H1 (cell line): ENCODE measurements around the gene POLR2L. TPM values are rescaled to one million over a fixed set of nuclear protein-coding genes. Genes with fewer than 3 reads are reported as not detected.

Experiments
- CTCF ChIA-PET: fragments of 300-600 bp; sonication (Branson Sonifier 250); formaldehyde crosslinking; loops from one replicate; lab custom pipeline; 2021; ENCODE audit not compliant: partially characterized antibody; lab: Charles Lee
- POLR2A ChIA-PET: fragments of 300-600 bp; sonication (Branson Sonifier 250); formaldehyde crosslinking; loops from one replicate; lab custom pipeline; 2021; ENCODE audit warnings: inconsistent platforms; ENCODE audit not compliant: partially characterized antibody; lab: Charles Lee
- DNase-seq, 2 experiments: peaks; one replicate each; pipeline versions ENCODE4 v3.0.0 to v3.0.0-alpha.2; 2010 to 2022; ENCODE audit warnings: low spot score in 2 of 2, low read depth in 1 of 2, mixed read lengths in 1 of 2
- FAIRE-seq: peaks from 2 replicates; lab custom pipeline; 2011; peaks lifted over from hg19 to GRCh38; lab: Jason Lieb, UNC
- H2AFZ ChIP-seq: 2 replicates; pipeline ENCODE4 v1.8.1; 2012; ENCODE audit warnings: low read length, inconsistent platforms
- H2AK5ac ChIP-seq: 2 replicates; pipeline ENCODE4 v1.6.1; 2013; ENCODE audit warnings: low read depth, low read length
- H2BK120ac ChIP-seq: replicated peaks from 2 replicates; pipeline ENCODE3; 2013; ENCODE audit warnings: low read depth, low read length, inconsistent platforms
- H2BK12ac ChIP-seq: 2 replicates; pipeline ENCODE4 v1.6.1; 2013; ENCODE audit warnings: low read depth, low read length
- H2BK15ac ChIP-seq: 2 replicates; pipeline ENCODE4 v1.6.1; 2013; ENCODE audit warnings: low read length
- H2BK20ac ChIP-seq: 2 replicates; pipeline ENCODE4 v1.6.1; 2013; ENCODE audit warnings: low read length
- H2BK5ac ChIP-seq: 2 replicates; pipeline ENCODE4 v1.6.1; 2013; ENCODE audit warnings: low read depth, low read length
- H3K14ac ChIP-seq: 2 replicates; pipeline ENCODE4 v1.6.1; 2013; ENCODE audit warnings: inconsistent platforms; ENCODE audit not compliant: insufficient read length
- H3K18ac ChIP-seq: 2 replicates; pipeline ENCODE4 v1.6.1; 2013; ENCODE audit warnings: low read length; ENCODE audit errors: extremely low read depth
- H3K23ac ChIP-seq: 2 replicates; pipeline ENCODE4 v1.6.1; 2013; ENCODE audit warnings: inconsistent platforms; ENCODE audit not compliant: insufficient read length
- H3K23me2 ChIP-seq: 2 replicates; pipeline ENCODE4 v1.6.1; 2013; ENCODE audit warnings: low read depth, low read length
- H3K27ac ChIP-seq: 2 replicates; pipeline ENCODE4 v1.6.1; 2011; ENCODE audit warnings: low read depth, low read length, inconsistent platforms
- H3K27me3 ChIP-seq, 4 experiments: replicated peaks in 1 of 4; 1 replicate in 1 of 4; 2 replicates in 3 of 4; pipeline versions ENCODE4 v1.6.1 to v1.8.1; 2011 to 2013; ENCODE audit warnings: low read length in 3 of 4, mild to moderate bottlenecking in 3 of 4, inconsistent platforms in 2 of 4, mixed read lengths in 2 of 4, moderate library complexity in 1 of 4; ENCODE audit not compliant: control insufficient read depth in 3 of 4, insufficient read depth in 3 of 4; ENCODE audit errors: extremely low read depth in 1 of 4
- H3K36me3 ChIP-seq, 4 experiments: 2 replicates each; pipeline versions ENCODE4 v1.6.1 to v1.8.1; 2011 to 2013; ENCODE audit warnings: mild to moderate bottlenecking in 4 of 4, low read length in 3 of 4, moderate library complexity in 2 of 4, control low read depth in 1 of 4, inconsistent platforms in 1 of 4; ENCODE audit not compliant: insufficient read depth in 4 of 4, control insufficient read depth in 2 of 4
- H3K4ac ChIP-seq: replicated peaks from 2 replicates; pipeline ENCODE3; 2013; ENCODE audit warnings: low read length, low read depth, mixed read lengths, inconsistent platforms; ENCODE audit not compliant: insufficient read length
- H3K4me1 ChIP-seq, 4 experiments: replicated peaks in 1 of 4; 1 replicate in 1 of 4; 2 replicates in 3 of 4; pipeline versions ENCODE4 v1.6.1 to v1.8.1; 2011 to 2013; ENCODE audit warnings: low read length in 3 of 4, inconsistent platforms in 2 of 4, mixed read lengths in 1 of 4; ENCODE audit not compliant: insufficient read depth in 4 of 4, control insufficient read depth in 3 of 4
- H3K4me2 ChIP-seq, 2 experiments: 2 replicates each; pipeline versions ENCODE4 v1.6.1 to v1.8.1; 2011 to 2013; ENCODE audit warnings: low read depth in 2 of 2, low read length in 2 of 2, control low read depth in 1 of 2, inconsistent platforms in 1 of 2, mild to moderate bottlenecking in 1 of 2; ENCODE audit not compliant: insufficient read depth in 1 of 2
- H3K4me3 ChIP-seq, 4 experiments: fragments of 200-600, 300-600 bp in 1 of 4; sonication (generic), shearing (Covaris generic), sonication (Bioruptor Twin) in 1 of 4; 2 replicates each; pipeline versions ENCODE4 v1.5.1 to v1.8.1; 2011 to 2016; ENCODE audit warnings: low read length in 4 of 4, low read depth in 3 of 4, control low read depth in 2 of 4, inconsistent platforms in 2 of 4, mild to moderate bottlenecking in 2 of 4, mixed read lengths in 1 of 4, moderate library complexity in 1 of 4; ENCODE audit not compliant: insufficient read depth in 2 of 4; ENCODE audit errors: extremely low read depth in 1 of 4
- H3K56ac ChIP-seq: replicated peaks from 2 replicates; pipeline ENCODE3; 2013; ENCODE audit warnings: low read depth, mild to moderate bottlenecking, mixed read lengths, low read length, inconsistent platforms; ENCODE audit not compliant: insufficient read length
- H3K79me1 ChIP-seq: 2 replicates; pipeline ENCODE4 v1.6.1; 2013; ENCODE audit warnings: low read depth, low read length, control low read depth
- H3K79me2 ChIP-seq, 2 experiments: 2 replicates each; pipeline versions ENCODE4 v1.6.1 to v1.8.1; 2012 to 2013; ENCODE audit warnings: low read length in 2 of 2, mild to moderate bottlenecking in 2 of 2, inconsistent platforms in 1 of 2; ENCODE audit not compliant: insufficient read depth in 2 of 2, control insufficient read depth in 1 of 2
- H3K9ac ChIP-seq, 4 experiments: replicated peaks in 1 of 4; 1 replicate in 1 of 4; 2 replicates in 3 of 4; pipeline versions ENCODE4 v1.6.1 to v1.8.1; 2011 to 2013; ENCODE audit warnings: low read depth in 3 of 4, low read length in 3 of 4, control low read depth in 2 of 4, mild to moderate bottlenecking in 2 of 4, moderate library complexity in 2 of 4, inconsistent platforms in 1 of 4; ENCODE audit errors: extremely low read depth in 1 of 4
- H3K9me3 ChIP-seq, 2 experiments: 2 replicates each; pipeline versions ENCODE4 v1.6.1 to v1.8.1; 2012 to 2013; ENCODE audit warnings: mild to moderate bottlenecking in 2 of 2, moderate library complexity in 2 of 2, control low read depth in 1 of 2, inconsistent platforms in 1 of 2, low read depth in 1 of 2, low read length in 1 of 2, mixed read lengths in 1 of 2; ENCODE audit not compliant: insufficient read depth in 2 of 2
- H4K20me1 ChIP-seq, 2 experiments: replicated peaks in 1 of 2; 2 replicates each; pipeline versions ENCODE3 to v1.8.1; 2011 to 2013; ENCODE audit warnings: inconsistent platforms in 2 of 2, low read length in 2 of 2, mild to moderate bottlenecking in 1 of 2; ENCODE audit not compliant: insufficient read depth in 2 of 2, control insufficient read depth in 1 of 2
- H4K5ac ChIP-seq: 2 replicates; pipeline ENCODE4 v1.6.1; 2013; ENCODE audit warnings: low read length, low read depth, mixed read lengths, inconsistent platforms; ENCODE audit not compliant: insufficient read length
- H4K8ac ChIP-seq: 2 replicates; pipeline ENCODE4 v1.8.0; 2013; ENCODE audit warnings: mild to moderate bottlenecking, moderate library complexity, low read length, inconsistent platforms; ENCODE audit not compliant: insufficient read depth; ENCODE audit errors: extremely low read depth
- H4K91ac ChIP-seq: replicated peaks from 2 replicates; pipeline ENCODE3; 2013; ENCODE audit warnings: low read length, mixed read lengths, inconsistent platforms; ENCODE audit not compliant: insufficient read length
- ATF3 ChIP-seq: IDR thresholded peaks from 2 replicates; pipeline ENCODE4 v1.6.1; 2011; ENCODE audit warnings: low read depth, mild to moderate bottlenecking, low read length; ENCODE audit not compliant: insufficient read depth
- CTCF ChIP-seq, 3 experiments: IDR thresholded peaks; 1 replicate in 2 of 3; 2 replicates in 1 of 3; pipeline versions ENCODE4 v1.5.1 to v1.6.1; 2011; ENCODE audit warnings: low read length in 3 of 3, mild to moderate bottlenecking in 3 of 3, inconsistent platforms in 2 of 3, low read depth in 1 of 3, moderate library complexity in 1 of 3; ENCODE audit not compliant: insufficient read depth in 1 of 3; ENCODE audit errors: control extremely low read depth in 1 of 3
- EP300 ChIP-seq, 2 experiments: IDR thresholded peaks; 1 replicate in 1 of 2; 2 replicates in 1 of 2; pipeline ENCODE4 v1.6.1; 2011 to 2012; ENCODE audit warnings: low read depth in 2 of 2, low read length in 2 of 2, mild to moderate bottlenecking in 2 of 2, borderline replicate concordance in 1 of 2, inconsistent platforms in 1 of 2, moderate library complexity in 1 of 2
- NANOG ChIP-seq: IDR thresholded peaks from 2 replicates; pipeline ENCODE4 v1.6.1; 2011; ENCODE audit warnings: low read length, low read depth, mild to moderate bottlenecking, inconsistent platforms; ENCODE audit not compliant: insufficient read depth, poor library complexity, severe bottlenecking
- RAD21 ChIP-seq, 2 experiments: IDR thresholded peaks in 1 of 2; conservative IDR thresholded peaks in 1 of 2; 2 replicates each; pipeline ENCODE4 v1.6.1; 2011; ENCODE audit warnings: low read depth in 2 of 2, low read length in 2 of 2, improper control_type of control experiment in 1 of 2, inconsistent platforms in 1 of 2, mild to moderate bottlenecking in 1 of 2, moderate library complexity in 1 of 2
- WGBS, 2 experiments: shearing (Covaris generic) in 1 of 2; methylation state at CpG; one replicate each; pipeline versions ENCODE4 v1.1.6 to v1.1.7; 2013 to 2015; ENCODE audit warnings: low lambda C conversion rate in 2 of 2, mixed read lengths in 2 of 2, inconsistent platforms in 1 of 2, low coverage in 1 of 2, missing lambda C conversion rate in 1 of 2; ENCODE audit not compliant: insufficient replicate concordance in 2 of 2, insufficient coverage in 1 of 2, insufficient read length in 1 of 2; ENCODE audit errors: extremely low coverage in 1 of 2, missing lambda C conversion rate in 1 of 2; 5-methylcytosine and 5-hydroxymethylcytosine counted together
- polyA plus RNA-seq, 7 experiments: library from polyadenylated mRNA; depleted of rRNA in 3 of 7; stranded (reverse) in 5 of 7; unstranded in 2 of 7; fragments of >200 nt in 5 of 7; fragments of 200-250 nt in 2 of 7; gene quantifications; 1 replicate in 5 of 7; 2 replicates in 1 of 7; 4 replicates in 1 of 7; pipeline versions ENCODE4 v1.2.1 to v1.2.3, GENCODE V29; 2011 to 2013; ENCODE audit warnings: missing spikeins in 2 of 7, mixed read lengths in 2 of 7
- total RNA-seq: library from RNA; stranded (reverse); fragmentation: NEBNext Ultra II Directional; extraction: Animal tissue kit (Norgen Biotek cat#: 25700); gene quantifications from 2 replicates; pipeline ENCODE4 v1.2.1, GENCODE V29; 2021

POLR2L gene
- total and polyA plus RNA-seq, 2 of the 8 experiments (the other 6 are each of a cell fraction or from before 2014, with no cell fraction given) = 140 to 151 TPM

- peaks cover 0 to 18% of the 10 kb centered on the region in 2 experiments; a peak in 2 of 4 replicates for H3K79me2 ChIP-seq
- H4K91ac ChIP-seq = no peak overlapping the region
- H3K14ac ChIP-seq = no peak overlapping the region
- H3K27ac ChIP-seq = no peak overlapping the region
- DNase-seq = no peak
- H4K8ac ChIP-seq = no peak overlapping the region
- no peak overlapping the region for H3K4me3 ChIP-seq
- no peak overlapping the region for H3K23ac ChIP-seq
- no peak overlapping the region; the same call in 1 of the 2 replicates for H2AK5ac ChIP-seq
- H4K20me1 ChIP-seq = peaks cover 3 to 40% of the 10 kb centered on the region in 2 experiments
- ChIA-PET POLR2A (interaction anchor here (1.0 to 40.4 kb wide), 4 partner anchors 9 to 28 kb away, joined by 3 to 1917 read pairs (median 119); partner anchors contain the start of genes CD151, CEND1, CRACR2B and PIDD1), CTCF (interaction anchor here (0.6 to 5.2 kb wide), 12 partner anchors 10 to 705 kb away, joined by 3 to 26 read pairs (median 5); partner anchors contain the start of genes CRACR2B and PNPLA2)
- H3K9ac ChIP-seq = no peak overlapping the region; a peak in 1 of 7 replicates
- WGBS, 2 experiments = 78% methylated on average over 9 of the region's 17 CpGs; no CpG with 5 or more reads in 1 of the 2 experiments
- no peaks in the 10 kb centered on the region for H3K9me3 ChIP-seq
- no peaks in the 10 kb centered on the region; a peak in 1 of 7 replicates for H3K27me3 ChIP-seq
- H3K79me1 ChIP-seq = peaks cover 9% of the 10 kb centered on the region; the same call in 1 of the 2 replicates
- H3K4me1 ChIP-seq = peaks cover 0 to 21% (median 15%) of the 10 kb centered on the region in 4 experiments; a peak in 6 of 7 replicates
- no peak overlapping the region for H2BK15ac ChIP-seq
- H3K4me2 ChIP-seq = no peak overlapping the region
- H3K23me2 ChIP-seq = peaks cover 15% of the 10 kb centered on the region; the same call in 1 of the 2 replicates
- H2BK20ac ChIP-seq = no peak overlapping the region
- H3K18ac ChIP-seq = no peak overlapping the region
- no peak overlapping the region for H2BK120ac ChIP-seq
- H2BK12ac ChIP-seq = no peak overlapping the region
- no peak overlapping the region for H2AFZ ChIP-seq
- H3K36me3 ChIP-seq = peaks cover 10 to 30% (median 24%) of the 10 kb centered on the region in 4 experiments; a peak in 7 of 8 replicates
- no peak overlapping the region for H3K56ac ChIP-seq
- no peak overlapping the region for H3K4ac ChIP-seq
- FAIRE-seq = no peak
- no peak overlapping the region for H2BK5ac ChIP-seq
- H4K5ac ChIP-seq = no peak overlapping the region
- TF ChIP-seq ATF3 (no peak), CTCF (IDR thresholded peaks at IDR 0.05; ENCODE audit: control extremely low read depth in 1 of 3, insufficient read depth in 1 of 3, low read depth in 1 of 3, low read length in 3 of 3) (peak in 1 of 3 experiments; percentile 44; a peak in 2 of 4 replicates), RAD21 (IDR thresholded peaks at IDR 0.05 in 1 of 2, conservative IDR thresholded peaks at IDR 0.05 in 1 of 2; ENCODE audit: low read depth in 2 of 2, low read length in 2 of 2) (peak in 1 of 2 experiments; percentile 25; a peak in 1 of 4 replicates), EP300 (IDR thresholded peaks at IDR 0.05; ENCODE audit: borderline replicate concordance in 1 of 2, low read depth in 2 of 2, low read length in 2 of 2) (no peak), NANOG (no peak)
These were observed 3.7 kb downstream of the POLR2L start for GRCh38 chr11:838441-839279.
